ENCODE results near the gene TRIP10.

DNA sequence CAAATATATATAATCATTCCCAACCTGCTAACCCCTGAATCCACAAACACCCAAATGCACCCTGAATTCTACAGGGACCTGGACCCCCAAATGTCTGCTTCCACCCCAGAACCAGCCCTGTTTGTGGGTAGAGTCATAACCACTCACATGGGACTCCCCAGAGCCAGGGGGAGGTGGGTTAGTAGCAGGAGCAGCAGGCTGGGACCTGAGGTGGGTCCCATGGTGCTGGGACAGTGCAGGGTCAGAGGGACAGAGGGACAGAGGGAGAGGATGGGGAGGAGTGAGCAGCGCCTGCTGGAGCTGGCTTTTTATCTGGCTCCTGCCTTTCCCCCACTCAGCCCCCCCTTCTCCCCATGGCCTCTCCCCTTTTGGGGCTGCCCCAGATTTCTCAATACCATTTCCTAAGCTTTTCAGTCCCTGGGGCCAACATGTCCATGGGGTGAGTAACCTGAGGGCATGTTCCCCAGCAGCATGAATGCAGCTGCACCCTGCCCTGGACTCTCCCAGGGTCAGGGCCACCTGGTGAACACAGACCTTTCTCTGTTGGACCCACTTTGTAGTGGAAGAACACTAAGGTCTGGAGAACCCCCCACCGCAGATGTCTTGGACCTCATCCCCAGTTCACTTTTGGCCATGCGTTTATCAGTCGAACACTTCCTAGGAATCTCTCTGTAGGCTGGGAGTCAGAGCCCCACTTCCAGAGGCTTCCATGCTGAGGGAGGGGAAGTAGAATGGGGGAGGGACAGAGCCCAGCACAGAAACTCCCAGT, 18.9 kb upstream of the TRIP10 start, which contains the start of gene C3:
- TF ChIP-seq, protein P1, sequence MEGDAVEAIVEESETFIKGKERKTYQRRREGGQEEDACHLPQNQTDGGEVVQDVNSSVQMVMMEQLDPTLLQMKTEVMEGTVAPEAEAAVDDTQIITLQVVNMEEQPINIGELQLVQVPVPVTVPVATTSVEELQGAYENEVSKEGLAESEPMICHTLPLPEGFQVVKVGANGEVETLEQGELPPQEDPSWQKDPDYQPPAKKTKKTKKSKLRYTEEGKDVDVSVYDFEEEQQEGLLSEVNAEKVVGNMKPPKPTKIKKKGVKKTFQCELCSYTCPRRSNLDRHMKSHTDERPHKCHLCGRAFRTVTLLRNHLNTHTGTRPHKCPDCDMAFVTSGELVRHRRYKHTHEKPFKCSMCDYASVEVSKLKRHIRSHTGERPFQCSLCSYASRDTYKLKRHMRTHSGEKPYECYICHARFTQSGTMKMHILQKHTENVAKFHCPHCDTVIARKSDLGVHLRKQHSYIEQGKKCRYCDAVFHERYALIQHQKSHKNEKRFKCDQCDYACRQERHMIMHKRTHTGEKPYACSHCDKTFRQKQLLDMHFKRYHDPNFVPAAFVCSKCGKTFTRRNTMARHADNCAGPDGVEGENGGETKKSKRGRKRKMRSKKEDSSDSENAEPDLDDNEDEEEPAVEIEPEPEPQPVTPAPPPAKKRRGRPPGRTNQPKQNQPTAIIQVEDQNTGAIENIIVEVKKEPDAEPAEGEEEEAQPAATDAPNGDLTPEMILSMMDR (IDR thresholded peaks at IDR 0.05), result no peak
- no peak for TF ChIP-seq POLR2A (IDR thresholded peaks at IDR 0.05)

All from thyroid gland (tissue), 4 donors.